Measurements from ENCODE around the gene PCSK6.

Gene PCSK6

GRCh38 chr15:101489599-101490407, at the start of gene PCSK6:
TSS of gene PCSK6 (minus strand) at chr15:101489707. CDS start at chr15:101489670, 37 bp downstream.
- H3K4me3 ChIP-seq (ENCODE audit: low read length, poor library complexity, severe bottlenecking) = no peak within 1 kb of the TSS
- H4K20me1 ChIP-seq (ENCODE audit: insufficient read depth, low read length, poor library complexity, severe bottlenecking) = no peaks in the 10 kb centered on the region
- no peaks in the 10 kb centered on the region for H3K4me1 ChIP-seq (ENCODE audit: insufficient read depth, low read length, poor library complexity, severe bottlenecking)
- no peak within 1 kb of the TSS for H3K9ac ChIP-seq (ENCODE audit: low read depth, low read length, poor library complexity, severe bottlenecking)
- no peak for TF ChIP-seq EZH2phosphoT487 (IDR thresholded peaks at IDR 0.05; ENCODE audit: borderline replicate concordance)
- TF ChIP-seq, protein P1, sequence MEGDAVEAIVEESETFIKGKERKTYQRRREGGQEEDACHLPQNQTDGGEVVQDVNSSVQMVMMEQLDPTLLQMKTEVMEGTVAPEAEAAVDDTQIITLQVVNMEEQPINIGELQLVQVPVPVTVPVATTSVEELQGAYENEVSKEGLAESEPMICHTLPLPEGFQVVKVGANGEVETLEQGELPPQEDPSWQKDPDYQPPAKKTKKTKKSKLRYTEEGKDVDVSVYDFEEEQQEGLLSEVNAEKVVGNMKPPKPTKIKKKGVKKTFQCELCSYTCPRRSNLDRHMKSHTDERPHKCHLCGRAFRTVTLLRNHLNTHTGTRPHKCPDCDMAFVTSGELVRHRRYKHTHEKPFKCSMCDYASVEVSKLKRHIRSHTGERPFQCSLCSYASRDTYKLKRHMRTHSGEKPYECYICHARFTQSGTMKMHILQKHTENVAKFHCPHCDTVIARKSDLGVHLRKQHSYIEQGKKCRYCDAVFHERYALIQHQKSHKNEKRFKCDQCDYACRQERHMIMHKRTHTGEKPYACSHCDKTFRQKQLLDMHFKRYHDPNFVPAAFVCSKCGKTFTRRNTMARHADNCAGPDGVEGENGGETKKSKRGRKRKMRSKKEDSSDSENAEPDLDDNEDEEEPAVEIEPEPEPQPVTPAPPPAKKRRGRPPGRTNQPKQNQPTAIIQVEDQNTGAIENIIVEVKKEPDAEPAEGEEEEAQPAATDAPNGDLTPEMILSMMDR (conservative IDR thresholded peaks at IDR 0.05; ENCODE audit: low read length) = no peak
- no peaks in the 10 kb centered on the region for H3K9me2 ChIP-seq (replicated peaks; ENCODE audit: low read depth, low read length)
- no peaks in the 10 kb centered on the region for H3F3A ChIP-seq (ENCODE audit: low read depth)
- H3K36me3 ChIP-seq (ENCODE audit: insufficient read depth, low read length) = no peaks in the 10 kb centered on the region
- no peak within 1 kb of the TSS for H3K4me2 ChIP-seq (ENCODE audit: low read depth, low read length, poor library complexity, severe bottlenecking)
- H3K79me2 ChIP-seq (ENCODE audit: insufficient read depth, low read length) = no peaks in the 10 kb centered on the region
- H3K9me3 ChIP-seq (ENCODE audit: insufficient read depth, low read depth, low read length) = no peaks in the 10 kb centered on the region
- no peaks in the 10 kb centered on the region for H3K27me3 ChIP-seq (ENCODE audit: insufficient read depth, low read length, poor library complexity, severe bottlenecking)
- no peak within 1 kb of the TSS for H2AFZ ChIP-seq (ENCODE audit: low read length)

GRCh38 chr15:101538996-101539395, 49.5 kb upstream of the PCSK6 start:
- Histone ChIP-seq H3K9me3 (ENCODE audit: insufficient read depth, low read depth, low read length) (no peaks in the 10 kb centered on the region), H3F3A (ENCODE audit: low read depth) (no peaks in the 10 kb centered on the region), H3K36me3 (ENCODE audit: insufficient read depth, low read length) (no peaks in the 10 kb centered on the region), H4K20me1 (ENCODE audit: insufficient read depth, low read length, poor library complexity, severe bottlenecking) (no peaks in the 10 kb centered on the region), H3K9me2 (replicated peaks; ENCODE audit: low read depth, low read length) (no peaks in the 10 kb centered on the region), H3K4me2 (ENCODE audit: low read depth, low read length, poor library complexity, severe bottlenecking) (no peak overlapping the region), H3K9ac (ENCODE audit: low read depth, low read length, poor library complexity, severe bottlenecking) (no peak overlapping the region), H3K27me3 (ENCODE audit: insufficient read depth, low read length, poor library complexity, severe bottlenecking) (no peaks in the 10 kb centered on the region), H3K4me1 (ENCODE audit: insufficient read depth, low read length, poor library complexity, severe bottlenecking) (no peaks in the 10 kb centered on the region), H2AFZ (ENCODE audit: low read length) (no peak overlapping the region), H3K79me2 (ENCODE audit: insufficient read depth, low read length) (no peaks in the 10 kb centered on the region), H3K4me3 (ENCODE audit: low read length, poor library complexity, severe bottlenecking) (no peak overlapping the region)
- TF ChIP-seq EZH2phosphoT487 (IDR thresholded peaks at IDR 0.05; ENCODE audit: borderline replicate concordance) = no peak
- TF ChIP-seq, protein P1 (conservative IDR thresholded peaks at IDR 0.05; ENCODE audit: low read length) = no peak

DNA sequence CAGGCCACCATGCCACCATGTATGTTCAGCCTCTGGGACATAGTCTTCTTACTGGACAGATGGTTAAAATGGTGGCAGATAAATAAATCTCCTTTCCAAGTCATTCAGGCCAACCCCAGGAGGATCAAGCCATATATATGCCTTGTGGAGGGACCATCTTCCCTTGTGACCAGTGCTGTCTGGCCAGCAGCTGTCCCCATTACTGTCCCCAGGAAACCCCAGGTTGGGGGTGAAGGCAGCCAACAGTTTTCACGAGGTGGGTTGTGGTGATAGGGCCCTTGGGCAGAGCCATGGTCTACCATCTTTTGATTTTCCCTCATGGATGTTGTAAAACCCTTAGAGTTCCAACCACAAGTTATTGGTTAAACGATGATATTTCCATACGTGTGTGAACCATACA, 48.7 kb upstream of the PCSK6 start:
- Histone ChIP-seq H3K9me2 (replicated peaks; ENCODE audit: low read depth, low read length) (no peaks in the 10 kb centered on the region), H3K4me2 (ENCODE audit: low read depth, low read length, poor library complexity, severe bottlenecking) (no peak overlapping the region), H3F3A (ENCODE audit: low read depth) (no peaks in the 10 kb centered on the region), H3K36me3 (ENCODE audit: insufficient read depth, low read length) (no peaks in the 10 kb centered on the region), H3K4me1 (ENCODE audit: insufficient read depth, low read length, poor library complexity, severe bottlenecking) (no peaks in the 10 kb centered on the region), H3K9ac (ENCODE audit: low read depth, low read length, poor library complexity, severe bottlenecking) (no peak overlapping the region), H4K20me1 (ENCODE audit: insufficient read depth, low read length, poor library complexity, severe bottlenecking) (no peaks in the 10 kb centered on the region), H3K27me3 (ENCODE audit: insufficient read depth, low read length, poor library complexity, severe bottlenecking) (no peaks in the 10 kb centered on the region), H2AFZ (ENCODE audit: low read length) (no peak overlapping the region), H3K9me3 (ENCODE audit: insufficient read depth, low read depth, low read length) (no peaks in the 10 kb centered on the region; the same call in 1 of the 2 replicates), H3K79me2 (ENCODE audit: insufficient read depth, low read length) (no peaks in the 10 kb centered on the region), H3K4me3 (ENCODE audit: low read length, poor library complexity, severe bottlenecking) (no peak overlapping the region)
- no peak for TF ChIP-seq EZH2phosphoT487 (IDR thresholded peaks at IDR 0.05; ENCODE audit: borderline replicate concordance)
- TF ChIP-seq, protein P1 (conservative IDR thresholded peaks at IDR 0.05; ENCODE audit: low read length) = no peak
